GM12878 (cell line): Measurements from ENCODE around the gene ATF6.

Source experiments
- BCL3 ChIP-seq: IDR thresholded peaks from 2 replicates; pipeline ENCODE4 v1.6.1; 2011; ENCODE audit warnings: borderline replicate concordance, low read depth, mild to moderate bottlenecking, moderate library complexity, low read length; ENCODE audit not compliant: insufficient read depth, poor library complexity, severe bottlenecking
- BHLHE40 ChIP-seq, 2 experiments: fragments of 450-650 bp in 1 of 2; IDR thresholded peaks; 2 replicates each; pipeline ENCODE4 v1.6.1; 2011 to 2017; ENCODE audit warnings: low read depth in 2 of 2, borderline replicate concordance in 1 of 2, improper control_type of control experiment in 1 of 2, low read length in 1 of 2, mild to moderate bottlenecking in 1 of 2
- CTCF ChIP-seq, 3 experiments: IDR thresholded peaks in 2 of 3; conservative IDR thresholded peaks in 1 of 3; 2 replicates each; pipeline ENCODE4 v1.5.1; 2011; ENCODE audit warnings: low read depth in 3 of 3, low read length in 3 of 3, mild to moderate bottlenecking in 3 of 3, control low read depth in 2 of 3, moderate library complexity in 2 of 3, inconsistent platforms in 1 of 3, mixed read lengths in 1 of 3; ENCODE audit not compliant: control insufficient read depth in 2 of 3, insufficient read depth in 1 of 3; ENCODE audit errors: extremely low read depth in 1 of 3
- EGR1 ChIP-seq, 2 experiments: IDR thresholded peaks; 1 replicate in 1 of 2; 2 replicates in 1 of 2; pipeline ENCODE4 v1.6.1; 2011 to 2012; ENCODE audit warnings: low read depth in 2 of 2, low read length in 2 of 2, borderline replicate concordance in 1 of 2, mild to moderate bottlenecking in 1 of 2, moderate library complexity in 1 of 2
- NBN ChIP-seq: fragments of 450-650 bp; IDR thresholded peaks from 2 replicates; pipeline ENCODE4 v1.6.1; 2016
- PBX3 ChIP-seq: IDR thresholded peaks from 2 replicates; pipeline ENCODE4 v1.6.1; 2011; ENCODE audit warnings: mild to moderate bottlenecking, low read depth, low read length, moderate library complexity; ENCODE audit not compliant: insufficient replicate concordance
- POLR2A ChIP-seq: IDR thresholded peaks from 2 replicates; pipeline ENCODE4 v1.6.1; 2011; ENCODE audit warnings: low read depth, mild to moderate bottlenecking, low read length
- POLR2AphosphoS2 ChIP-seq: IDR thresholded peaks from 2 replicates; pipeline ENCODE4 v1.6.1; 2011; ENCODE audit warnings: low read depth, mild to moderate bottlenecking, low read length, improper control_type of control experiment, moderate library complexity
- POU2F2 ChIP-seq: IDR thresholded peaks from 3 replicates; pipeline ENCODE4 v1.6.1; 2011; ENCODE audit warnings: low read depth, mild to moderate bottlenecking, low read length, borderline replicate concordance
- SP1 ChIP-seq: IDR thresholded peaks from one replicate; pipeline ENCODE4 v1.6.1; 2011; ENCODE audit warnings: low read depth, low read length
- YBX1 ChIP-seq: fragments of 450-650 bp; IDR thresholded peaks from 2 replicates; pipeline ENCODE4 v1.6.1; 2016; ENCODE audit warnings: antibody characterized with exemption
- ZBTB33 ChIP-seq: fragments of 450-650 bp; IDR thresholded peaks from 2 replicates; pipeline ENCODE4 v1.6.1; 2017; ENCODE audit warnings: mild to moderate bottlenecking

GRCh38 chr1:162009501-162010174 lies 243.5 kb downstream of the ATF6 start:
- TF ChIP-seq NBN (no peak), POLR2A (no peak), BCL3 (no peak), PBX3 (no peak), POU2F2 (no peak), BHLHE40 (IDR thresholded peaks at IDR 0.05; ENCODE audit: borderline replicate concordance in 1 of 2, low read depth in 2 of 2, low read length in 1 of 2) (no peak), YBX1 (no peak), ZBTB33 (no peak), CTCF (IDR thresholded peaks at IDR 0.05 in 2 of 3, conservative IDR thresholded peaks at IDR 0.05 in 1 of 3; ENCODE audit: control insufficient read depth in 2 of 3, extremely low read depth in 1 of 3, insufficient read depth in 1 of 3, low read depth in 3 of 3, low read length in 3 of 3) (no peak), POLR2AphosphoS2 (no peak), EGR1 (IDR thresholded peaks at IDR 0.05; ENCODE audit: borderline replicate concordance in 1 of 2, low read depth in 2 of 2, low read length in 2 of 2) (no peak), SP1 (no peak)
